HepG2 (cell line): ENCODE data around the gene SP3.

Source experiments
- CHD4 ChIP-seq: fragments of 200-600 bp; sonication (generic); IDR thresholded peaks from 2 replicates; pipeline ENCODE4 v1.7.0; 2017; ENCODE audit warnings: mild to moderate bottlenecking, low read length, borderline replicate concordance
- MTA3 ChIP-seq: sonication (generic); formaldehyde crosslinking; IDR thresholded peaks from 2 replicates; pipeline ENCODE4 v1.4.0; 2020; ENCODE audit warnings: missing genetic modification reagents
- SP1 ChIP-seq, 2 experiments: fragments of 450-650 bp in 1 of 2; sonication (generic) in 1 of 2; formaldehyde crosslinking in 1 of 2; IDR thresholded peaks; 2 replicates each; pipeline versions ENCODE4 v1.4.0 to v1.6.1; 2016 to 2020; ENCODE audit warnings: missing genetic modification reagents in 1 of 2
- STAT6 ChIP-seq: sonication (generic); formaldehyde crosslinking; IDR thresholded peaks from 2 replicates; pipeline ENCODE4 v1.4.0; 2020; ENCODE audit warnings: missing genetic modification reagents, mild to moderate bottlenecking, borderline replicate concordance
- ZFYVE20 ChIP-seq: sonication (generic); formaldehyde crosslinking; IDR thresholded peaks from 2 replicates; pipeline ENCODE4 v1.8.0; 2023; ENCODE audit warnings: low read depth, mild to moderate bottlenecking, moderate library complexity, missing genetic modification reagents, borderline replicate concordance
- ZNF251 ChIP-seq: sonication (generic); formaldehyde crosslinking; IDR thresholded peaks from 2 replicates; pipeline ENCODE4 v1.9.0; 2021; ENCODE audit warnings: mild to moderate bottlenecking, missing genetic modification reagents

- TF ChIP-seq SP1 (IDR thresholded peaks at IDR 0.05): no peak
- TF ChIP-seq SP1 (CRISPR knock-in tag; IDR thresholded peaks at IDR 0.05): no peak
- TF ChIP-seq MTA3 (CRISPR knock-in tag): no peak
- TF ChIP-seq STAT6 (CRISPR knock-in tag): no peak
- TF ChIP-seq ZNF251 (CRISPR knock-in tag): no peak
- TF ChIP-seq CHD4: no peak
- no peak for TF ChIP-seq ZFYVE20 (CRISPR knock-in tag)
Observed at GRCh38 chr2:173959358-173959884, 5.8 kb downstream of the SP3 start.
